Uterus (tissue), 2 donors: ENCODE measurements around the gene SLCO6A1.

Source experiments
- CTCF ChIP-seq, 4 experiments: fragments of 200-600 bp in 2 of 4; fragments of 450-650 bp in 2 of 4; sonication (generic) in 2 of 4; IDR thresholded peaks; one replicate each; pipeline ENCODE4 v1.5.1; 2016 to 2019; ENCODE audit warnings: antibody characterized with exemption in 4 of 4, mild to moderate bottlenecking in 2 of 4, moderate library complexity in 1 of 4
- POLR2A ChIP-seq, 2 donors: fragments of 450-650 bp; IDR thresholded peaks; one replicate each; pipeline ENCODE4 v1.6.1; 2016; ENCODE audit warnings: antibody characterized with exemption in 2 of 2, mild to moderate bottlenecking in 1 of 2, moderate library complexity in 1 of 2

DNA sequence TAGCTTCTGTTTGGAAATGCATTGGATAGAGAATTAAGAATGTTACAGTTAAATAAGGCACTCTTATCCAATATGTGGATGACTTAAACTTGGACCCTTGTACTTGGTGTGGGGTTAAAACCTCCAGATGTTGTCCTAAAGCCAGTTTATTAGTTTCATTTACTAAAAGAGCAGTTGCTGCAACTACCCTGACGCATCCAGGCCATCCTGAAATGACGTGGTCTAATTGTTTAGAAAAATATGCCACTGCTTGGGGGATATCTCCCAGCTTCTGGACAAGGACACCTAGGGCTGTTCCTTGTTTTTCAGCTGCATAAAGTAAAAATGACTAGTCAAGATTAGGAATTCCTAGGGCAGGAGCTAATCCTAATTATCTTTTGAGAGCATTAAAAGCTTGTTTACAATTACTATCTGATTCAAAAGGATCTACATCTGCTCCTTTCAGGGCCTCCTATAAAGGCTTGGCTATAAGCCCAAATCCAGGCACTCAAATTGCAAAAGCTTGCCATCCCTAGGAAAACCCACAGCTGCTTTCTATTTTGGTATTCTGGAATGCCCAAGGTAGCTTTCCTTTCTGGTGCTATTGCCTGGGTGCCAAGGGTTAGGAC is 157.0 kb downstream of the SLCO6A1 start:
- TF ChIP-seq CTCF (IDR thresholded peaks at IDR 0.05), result no peak
- no peak for TF ChIP-seq POLR2A (IDR thresholded peaks at IDR 0.05)
